C4-2B (cell line): ENCODE data around the gene KRT7.

Experiments used
- H3K27ac ChIP-seq: fragments of 450-650 bp; 2 replicates; pipeline ENCODE4 v1.5.1; 2017
- CTCF ChIP-seq: fragments of 450-650 bp; conservative IDR thresholded peaks from 2 replicates; pipeline ENCODE4 v1.5.1; 2017; ENCODE audit warnings: mild to moderate bottlenecking
- ZFX ChIP-seq: fragments of 450-650 bp; IDR thresholded peaks from 2 replicates; pipeline ENCODE4 v1.6.1; 2017

The KRT7 gene

DNA sequence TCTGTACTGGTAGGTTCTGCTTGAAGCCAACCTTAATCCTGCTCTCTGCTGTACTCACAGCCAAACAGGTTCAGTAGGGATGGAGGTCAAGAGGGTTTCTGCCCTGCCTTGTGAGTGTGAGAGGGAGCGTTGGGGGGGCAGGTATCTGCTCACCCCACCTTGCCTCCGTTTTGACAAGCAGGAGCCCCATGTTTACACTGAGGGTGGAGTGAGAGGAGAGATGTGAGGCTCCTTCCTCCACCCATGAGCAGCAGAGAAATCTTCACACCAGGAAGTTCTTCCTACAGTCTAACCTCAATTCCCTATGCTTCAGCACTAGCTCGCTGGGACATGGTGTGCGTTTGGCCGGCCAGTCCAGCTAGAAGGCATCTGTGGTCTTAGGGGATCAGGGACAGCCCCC, 45.4 kb upstream of the KRT7 start:
- no peak for TF ChIP-seq CTCF
- TF ChIP-seq ZFX: no peak
- H3K27ac ChIP-seq: no peak overlapping the region

- TF ChIP-seq CTCF (no peak), ZFX (no peak)
- H3K27ac ChIP-seq: no peak overlapping the region
Measured at GRCh38 chr12:52188658-52189057, 44.4 kb upstream of the KRT7 start.

GRCh38 chr12:52189376-52190174, 43.5 kb upstream of the KRT7 start:
- TF ChIP-seq ZFX: no peak
- TF ChIP-seq CTCF: no peak
- H3K27ac ChIP-seq: no peak overlapping the region

GRCh38 chr12:52190860-52191729, 41.9 kb upstream of the KRT7 start:
- H3K27ac ChIP-seq: peak overlapping the region; percentile 61
- TF ChIP-seq ZFX (no peak), CTCF (no peak)

GRCh38 chr12:52191841-52192791, 40.9 kb upstream of the KRT7 start, which contains the start of gene KRT80:
Gene KRT80, minus strand, starts transcription at chr12:52192014. Its CDS starts 112 bp downstream, at chr12:52191902.
- H3K27ac ChIP-seq: peak within 1 kb of the TSS; percentile 61
- no peak for TF ChIP-seq CTCF

DNA sequence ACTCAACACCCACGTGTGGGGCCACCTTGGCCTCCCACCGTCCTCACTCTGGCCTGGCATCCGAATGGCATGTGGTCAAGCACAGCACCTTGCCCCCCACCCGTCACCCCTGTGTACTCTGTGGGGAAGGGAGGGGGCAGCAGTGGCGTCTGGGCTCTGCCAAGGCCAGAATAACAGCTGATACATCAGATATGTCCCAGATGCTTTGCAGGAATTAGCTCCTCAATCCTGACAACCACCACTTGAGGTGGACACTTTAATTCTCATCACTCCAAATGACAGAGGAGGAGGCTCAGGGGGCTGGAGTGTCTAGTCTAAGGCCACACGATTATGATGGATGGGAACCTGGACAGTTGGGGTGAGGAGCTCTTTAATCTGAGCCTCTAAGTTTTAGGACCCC, 39.5 kb upstream of the KRT7 start:
- peak overlapping the region; percentile 61; the same call in 1 of the 2 replicates for H3K27ac ChIP-seq
- no peak for TF ChIP-seq CTCF
- TF ChIP-seq ZFX: no peak
